Fibroblast of lung (primary cell): ENCODE results near the gene ZNHIT2. TPM values are rescaled to one million over a fixed set of nuclear protein-coding genes. Genes with fewer than 3 reads are reported as not detected.

Experiments used
- DNase-seq, 2 donors: peaks; one replicate each; pipeline versions ENCODE4 v3.0.0 to v3.0.0-alpha.2; 2010; ENCODE audit warnings: low read depth in 2 of 2
- H2AFZ ChIP-seq: 2 replicates; pipeline ENCODE4 v1.5.1; 2012; ENCODE audit warnings: low read length, control low read depth, inconsistent platforms
- H3K27ac ChIP-seq: 2 replicates; pipeline ENCODE4 v1.5.1; 2011; ENCODE audit warnings: low read length, control low read depth; ENCODE audit not compliant: insufficient read depth
- H3K27me3 ChIP-seq: 2 replicates; pipeline ENCODE4 v1.5.1; 2011; ENCODE audit warnings: mild to moderate bottlenecking, low read length; ENCODE audit not compliant: control insufficient read depth, insufficient read depth
- H3K36me3 ChIP-seq: 2 replicates; pipeline ENCODE4 v1.5.1; 2011; ENCODE audit warnings: low read length; ENCODE audit not compliant: control insufficient read depth, insufficient read depth
- H3K4me1 ChIP-seq: 2 replicates; pipeline ENCODE4 v1.5.1; 2011; ENCODE audit warnings: low read length; ENCODE audit not compliant: control insufficient read depth, insufficient read depth; ENCODE audit errors: extremely low read depth
- H3K4me2 ChIP-seq: 2 replicates; pipeline ENCODE4 v1.5.1; 2011; ENCODE audit warnings: low read length, control low read depth; ENCODE audit not compliant: insufficient read depth; ENCODE audit errors: extremely low read depth
- H3K4me3 ChIP-seq, 4 experiments: fragments of 200-600 bp in 1 of 4; sonication (generic) in 1 of 4; replicated peaks in 1 of 4; 2 replicates each; pipeline ENCODE4 v1.5.1; 2011 to 2016; ENCODE audit warnings: low read length in 4 of 4, low read depth in 3 of 4, mild to moderate bottlenecking in 3 of 4, control low read depth in 2 of 4, inconsistent platforms in 1 of 4, mixed read lengths in 1 of 4; ENCODE audit not compliant: insufficient read depth in 1 of 4; ENCODE audit errors: control extremely low read depth in 1 of 4
- H3K79me2 ChIP-seq: 2 replicates; pipeline ENCODE4 v1.5.1; 2012; ENCODE audit warnings: mild to moderate bottlenecking, low read length, inconsistent platforms; ENCODE audit not compliant: control insufficient read depth, insufficient read depth
- H3K9ac ChIP-seq: 2 replicates; pipeline ENCODE4 v1.5.1; 2011; ENCODE audit warnings: mild to moderate bottlenecking, low read length, control low read depth; ENCODE audit not compliant: insufficient read depth
- H3K9me3 ChIP-seq: 2 replicates; pipeline ENCODE4 v1.5.1; 2012; ENCODE audit warnings: low read depth, low read length; ENCODE audit not compliant: control insufficient read depth, insufficient read depth
- H4K20me1 ChIP-seq: 2 replicates; pipeline ENCODE4 v1.5.1; 2011; ENCODE audit warnings: low read length; ENCODE audit not compliant: control insufficient read depth, insufficient read depth; ENCODE audit errors: extremely low read depth
- CTCF ChIP-seq, 2 donors: IDR thresholded peaks in 1 of 2; conservative IDR thresholded peaks in 1 of 2; 1 replicate in 1 of 2; 2 replicates in 1 of 2; pipeline ENCODE4 v1.5.1; 2011 to 2012; ENCODE audit warnings: low read length in 2 of 2, control low read depth in 1 of 2, inconsistent platforms in 1 of 2, low read depth in 1 of 2, mild to moderate bottlenecking in 1 of 2
- EZH2 ChIP-seq: IDR thresholded peaks from 2 replicates; pipeline ENCODE4 v1.5.1; 2012; ENCODE audit warnings: low read length, control low read depth, mild to moderate bottlenecking; ENCODE audit errors: missing control alignments
- polyA plus RNA-seq, 2 donors: library from polyadenylated mRNA; depleted of rRNA in 1 of 2; stranded (reverse) in 1 of 2; unstranded in 1 of 2; fragments of >200 nt; gene quantifications; 2 replicates each; pipeline ENCODE4 v1.2.1, GENCODE V29; 2011 to 2012; ENCODE audit warnings: missing spikeins in 1 of 2
- total RNA-seq: library from RNA; depleted of rRNA; stranded (reverse); fragments of >200 nt; gene quantifications from 2 replicates; pipeline ENCODE4 v1.2.1, GENCODE V29; 2014

Gene ZNHIT2
- total and polyA plus RNA-seq, 2 donors (not counting 1 experiment from before 2014, with no cell fraction given): 1.4 to 13.2 TPM

DNA sequence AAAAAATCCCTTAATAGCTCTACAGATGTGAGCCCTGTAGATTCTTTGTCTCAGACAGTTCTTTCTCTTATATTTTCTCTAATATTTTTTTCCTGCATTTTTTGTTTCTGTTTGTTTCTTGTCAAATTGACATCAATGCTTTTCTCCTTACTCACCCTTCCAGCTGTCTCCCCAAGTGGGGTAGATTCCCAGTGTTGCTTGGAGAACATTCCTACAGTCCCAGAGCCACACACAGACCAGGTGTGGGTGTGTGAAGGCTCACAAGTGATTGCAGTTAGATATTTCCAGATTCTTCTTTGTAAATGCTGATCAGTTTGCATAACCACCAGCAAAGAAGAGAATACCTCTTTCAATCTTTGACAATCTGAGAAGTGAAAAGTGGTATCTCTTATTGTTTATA, 14.0 kb downstream of the ZNHIT2 start:
- DNase-seq: no peak
- Histone ChIP-seq H3K27me3 (no peaks in the 10 kb centered on the region), H2AFZ (no peak overlapping the region), H3K4me3 (no peak overlapping the region), H3K79me2 (no peaks in the 10 kb centered on the region), H3K4me2 (no peak overlapping the region), H3K9me3 (no peaks in the 10 kb centered on the region), H3K27ac (no peak overlapping the region), H3K9ac (no peak overlapping the region), H3K36me3 (peaks cover 2% of the 10 kb centered on the region), H4K20me1 (no peaks in the 10 kb centered on the region), H3K4me1 (no peaks in the 10 kb centered on the region)
- TF ChIP-seq CTCF (conservative IDR thresholded peaks at IDR 0.05 in 1 of 2, IDR thresholded peaks at IDR 0.05 in 1 of 2; ENCODE audit: low read depth in 1 of 2, low read length in 2 of 2) (no peak), EZH2 (no peak)

DNA sequence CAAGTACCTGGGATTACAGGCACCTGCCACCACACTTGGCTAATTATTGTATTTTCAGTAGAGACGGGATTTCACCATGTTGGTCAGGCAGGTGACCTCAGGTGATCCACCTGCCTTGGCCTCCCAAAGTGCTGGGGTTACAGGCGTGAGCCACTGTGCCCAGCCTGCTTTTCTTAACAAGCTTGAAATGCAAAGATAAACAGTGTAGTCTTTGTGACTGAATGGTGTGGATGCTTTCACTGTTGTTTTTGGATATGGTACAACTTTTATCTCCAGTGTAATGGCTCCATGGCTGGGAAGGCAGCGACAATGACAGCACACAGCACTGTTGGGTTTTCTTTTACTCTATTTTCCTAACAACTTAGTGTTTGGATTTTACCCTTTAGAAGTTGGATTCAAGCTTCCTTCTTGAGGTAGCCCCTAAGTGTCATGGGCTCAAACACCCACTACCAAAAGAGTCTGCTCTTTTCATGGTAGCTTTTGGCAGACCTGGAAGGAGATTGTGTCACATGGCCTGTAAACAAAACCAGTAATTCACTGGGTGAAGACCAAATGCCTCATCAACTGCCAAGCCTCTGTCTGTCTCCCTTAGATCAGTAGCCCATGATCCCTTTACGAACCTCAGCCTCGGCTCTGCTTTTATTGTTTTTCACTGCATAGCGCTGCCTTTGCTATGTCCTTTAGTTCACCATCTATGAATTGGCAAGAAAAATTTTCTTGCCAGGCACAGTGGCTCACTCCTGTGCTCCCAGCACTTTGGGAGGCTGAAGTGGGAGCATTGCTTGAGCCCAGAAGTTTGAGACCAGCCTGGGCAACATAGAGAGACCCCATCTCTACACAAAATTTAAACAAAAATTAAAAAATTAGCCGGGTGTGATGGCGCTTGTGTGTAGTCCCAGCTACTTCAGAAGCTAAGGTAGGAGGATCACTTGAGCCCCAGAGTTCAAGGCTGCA, 15.1 kb downstream of the ZNHIT2 start:
- H3K9ac ChIP-seq: no peak overlapping the region
- TF ChIP-seq EZH2 (no peak), CTCF (conservative IDR thresholded peaks at IDR 0.05 in 1 of 2, IDR thresholded peaks at IDR 0.05 in 1 of 2; ENCODE audit: low read depth in 1 of 2, low read length in 2 of 2) (no peak)
- no peak overlapping the region for H2AFZ ChIP-seq
- no peak overlapping the region for H3K27ac ChIP-seq
- no peak overlapping the region for H3K4me2 ChIP-seq
- H3K36me3 ChIP-seq: no peaks in the 10 kb centered on the region
- no peaks in the 10 kb centered on the region for H3K79me2 ChIP-seq
- H3K9me3 ChIP-seq: no peaks in the 10 kb centered on the region
- no peaks in the 10 kb centered on the region for H3K27me3 ChIP-seq
- no peaks in the 10 kb centered on the region for H3K4me1 ChIP-seq
- peak in 1 of 2 donors; percentile 33 for DNase-seq
- H4K20me1 ChIP-seq: no peaks in the 10 kb centered on the region
- H3K4me3 ChIP-seq: no peak overlapping the region

DNA sequence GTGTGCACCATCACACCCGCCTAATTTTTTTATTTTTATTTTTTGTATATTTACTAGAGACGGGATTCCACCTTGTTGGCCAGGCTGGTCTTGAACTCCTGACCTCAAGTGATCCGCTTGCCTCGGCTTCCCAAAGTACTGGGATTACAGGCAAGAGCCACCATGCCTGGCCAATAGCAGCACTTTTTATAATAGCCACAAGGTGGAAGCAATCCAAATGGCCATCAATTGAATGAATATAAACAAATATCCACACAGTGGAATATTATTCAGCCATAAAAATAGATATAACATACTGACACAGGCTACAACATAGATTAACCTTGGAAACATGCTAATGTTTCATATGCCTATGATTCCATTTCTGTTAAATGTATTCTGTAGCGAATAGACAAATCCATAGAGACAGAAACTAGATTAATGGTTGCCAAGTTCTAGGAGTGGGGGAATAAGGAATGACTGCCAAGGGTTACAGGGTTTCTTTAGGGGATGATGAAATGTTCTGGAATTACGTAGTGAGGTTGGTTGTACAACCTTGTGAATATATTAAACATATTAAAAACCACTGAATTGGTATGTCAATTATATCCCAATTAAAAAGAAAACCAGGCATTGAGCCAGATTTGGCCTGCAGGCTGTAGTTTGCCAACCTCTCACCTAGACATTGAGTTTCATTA, 16.7 kb downstream of the ZNHIT2 start:
- H3K4me3 ChIP-seq: no peak overlapping the region
- H4K20me1 ChIP-seq: no peaks in the 10 kb centered on the region
- H3K27ac ChIP-seq: no peak overlapping the region
- H3K36me3 ChIP-seq: no peaks in the 10 kb centered on the region
- H3K4me1 ChIP-seq: peaks cover 3% of the 10 kb centered on the region
- H3K27me3 ChIP-seq: no peaks in the 10 kb centered on the region
- no peaks in the 10 kb centered on the region for H3K9me3 ChIP-seq
- no peak overlapping the region for H3K4me2 ChIP-seq
- H3K79me2 ChIP-seq: peaks cover 4% of the 10 kb centered on the region
- no peak overlapping the region for H2AFZ ChIP-seq
- H3K9ac ChIP-seq: no peak overlapping the region
- peak in 1 of 2 donors; percentile 44 for DNase-seq
- TF ChIP-seq EZH2 (no peak), CTCF (conservative IDR thresholded peaks at IDR 0.05 in 1 of 2, IDR thresholded peaks at IDR 0.05 in 1 of 2; ENCODE audit: low read depth in 1 of 2, low read length in 2 of 2) (no peak)
